HepG2 (cell line): ENCODE measurements around the gene OR2V2. TPM values are rescaled to one million over a fixed set of nuclear protein-coding genes. Genes with fewer than 3 reads are reported as not detected.

Experiments
- ATAC-seq: fragments of 200-7000 bp; cut with Tn5 transposase; 3 replicates; pipeline ENCODE4 v1.9.1; 2020; ENCODE audit warnings: mild to moderate bottlenecking, moderate library complexity
- BruUV-seq: library from RNA; stranded (reverse); fragments of 400-500 nt; replicated peaks from 2 replicates; lab custom pipeline; 2021; lab: Mats Ljungman, UMichigan
- CTCF ChIA-PET: fragments of 300-600 bp; formaldehyde crosslinking; extraction: SDS; loops from one replicate; lab custom pipeline; 2021; ENCODE audit warnings: low total read pairs, inconsistent platforms, low intra/inter-chr PET ratio; lab: Yijun Ruan, JAX
- POLR2A ChIA-PET: fragments of 350-600 bp; sonication (Branson Sonifier 250); formaldehyde crosslinking; loops from one replicate; lab custom pipeline; 2020; ENCODE audit warnings: antibody characterized with exemption, inconsistent platforms; lab: Yijun Ruan, JAX
- DNase-seq: peaks from one replicate; pipeline ENCODE4 v3.0.0-alpha.2; 2015; ENCODE audit warnings: low spot score
- FAIRE-seq: peaks from 3 replicates; lab custom pipeline; 2011; peaks lifted over from hg19 to GRCh38; lab: Jason Lieb, UNC
- H2AFZ ChIP-seq: one replicate; pipeline ENCODE4 v1.6.1; 2011; ENCODE audit warnings: low read length, inconsistent platforms
- H3K27ac ChIP-seq: fragments of 300-600 bp; 3 replicates; pipeline ENCODE4 v1.8.0; 2011; ENCODE audit warnings: mixed run types, mild to moderate bottlenecking, mixed read lengths, low read length, inconsistent platforms; ENCODE audit not compliant: insufficient read depth; ENCODE audit errors: extremely low read length
- H3K27me3 ChIP-seq, 2 experiments: fragments of 200-600 bp in 1 of 2; 2 replicates in 1 of 2; 3 replicates in 1 of 2; pipeline versions ENCODE4 v1.6.0 to v1.8.0; 2011; ENCODE audit warnings: low read length in 2 of 2, mild to moderate bottlenecking in 2 of 2, moderate library complexity in 2 of 2, inconsistent platforms in 1 of 2; ENCODE audit not compliant: insufficient read depth in 2 of 2, control insufficient read depth in 1 of 2
- H3K36me3 ChIP-seq, 2 experiments: fragments of 200-600 bp in 1 of 2; replicated peaks in 1 of 2; 2 replicates in 1 of 2; 3 replicates in 1 of 2; pipeline versions ENCODE4 v1.5.1 to v1.8.0; 2011; ENCODE audit warnings: low read length in 2 of 2, inconsistent platforms in 1 of 2; ENCODE audit not compliant: insufficient read depth in 2 of 2, control insufficient read depth in 1 of 2
- H3K4me1 ChIP-seq: 2 replicates; pipeline ENCODE4 v1.5.1; 2012; ENCODE audit warnings: low read length, inconsistent platforms; ENCODE audit not compliant: insufficient read depth
- H3K4me2 ChIP-seq: 2 replicates; pipeline ENCODE4 v1.6.0; 2011; ENCODE audit warnings: low read depth, low read length, inconsistent platforms
- H3K4me3 ChIP-seq, 3 experiments: fragments of 200-600 bp in 1 of 3; sonication (generic), shearing (Covaris generic) in 1 of 3; replicated peaks in 1 of 3; 2 replicates each; pipeline ENCODE4 v1.5.1; 2011 to 2016; ENCODE audit warnings: low read length in 3 of 3, inconsistent platforms in 2 of 3, low read depth in 2 of 3, mild to moderate bottlenecking in 2 of 3, control low read depth in 1 of 3, mixed read lengths in 1 of 3; ENCODE audit not compliant: insufficient read depth in 1 of 3
- H3K79me2 ChIP-seq: one replicate; pipeline ENCODE4 v1.6.1; 2011; ENCODE audit warnings: low read length, inconsistent platforms; ENCODE audit not compliant: insufficient read depth
- H3K9ac ChIP-seq: 2 replicates; pipeline ENCODE4 v1.6.0; 2011; ENCODE audit warnings: mild to moderate bottlenecking, low read depth, low read length, inconsistent platforms; ENCODE audit not compliant: insufficient read depth
- H3K9me3 ChIP-seq: 2 replicates; pipeline ENCODE4 v1.5.1; 2012; ENCODE audit warnings: mild to moderate bottlenecking, low read length
- H4K20me1 ChIP-seq: 2 replicates; pipeline ENCODE4 v1.6.0; 2011; ENCODE audit warnings: inconsistent platforms, mild to moderate bottlenecking, low read length, moderate library complexity; ENCODE audit not compliant: insufficient read depth
- DPF2 ChIP-seq: sonication (generic); formaldehyde crosslinking; IDR thresholded peaks from 2 replicates; pipeline ENCODE4 v1.4.0; 2020; ENCODE audit warnings: mild to moderate bottlenecking, low read depth, missing genetic modification reagents, borderline replicate concordance
- RBAK ChIP-seq: sonication (generic); formaldehyde crosslinking; IDR thresholded peaks from 2 replicates; pipeline ENCODE4 v1.5.1; 2020; ENCODE audit warnings: mild to moderate bottlenecking, missing genetic modification reagents
- ZNF296 ChIP-seq: sonication (generic); formaldehyde crosslinking; conservative IDR thresholded peaks from 2 replicates; pipeline ENCODE4 v1.5.0; 2020; ENCODE audit warnings: mild to moderate bottlenecking, missing genetic modification reagents
- ZNF614 ChIP-seq: IDR thresholded peaks from 2 replicates; pipeline ENCODE4 v1.6.1; 2018; ENCODE audit warnings: missing biosample characterization, missing genetic modification reagents, inconsistent platforms, borderline replicate concordance
- ZNF850 ChIP-seq: sonication (generic); formaldehyde crosslinking; conservative IDR thresholded peaks from 2 replicates; pipeline ENCODE4 v1.9.0; 2021; ENCODE audit warnings: mild to moderate bottlenecking, missing genetic modification reagents
- ZNF891 ChIP-seq: sonication (generic); formaldehyde crosslinking; IDR thresholded peaks from 2 replicates; pipeline ENCODE4 v1.5.0; 2020; ENCODE audit warnings: mild to moderate bottlenecking, missing genetic modification reagents
- WGBS: methylation state at CpG from one replicate; pipeline ENCODE4 v1.1.6; 2017; ENCODE audit warnings: low lambda C conversion rate; 5-methylcytosine and 5-hydroxymethylcytosine counted together
- in situ Hi-C: cut with HindIII; loops from 2 replicates; pipeline ENCODE4 v1.10.0; 2017; ENCODE audit warnings: low pct_unique_long_range_greater_than_20kb; ENCODE audit not compliant: extremely low pct_ligation_motif_present
- intact Hi-C: fragments of 100-400 bp; cut with micrococcal nuclease; formaldehyde crosslinking; loops from one replicate; pipeline ENCODE4 v1.10.0; 2022; ENCODE audit not compliant: unreplicated experiment
- polyA plus RNA-seq, 8 experiments: library from polyadenylated mRNA; depleted of rRNA in 3 of 8; stranded (reverse) in 7 of 8; unstranded in 1 of 8; fragments of >200 nt; fragmentation: Illumina TruSeq in 4 of 8; extraction: Trizol in 4 of 8; gene quantifications; 2 replicates each; pipeline versions ENCODE4 v1.2.1 to v1.2.3, GENCODE V29; 2011 to 2016; ENCODE audit warnings: low read depth in 4 of 8, missing spikeins in 1 of 8, mixed read lengths in 1 of 8; ENCODE audit not compliant: insufficient read depth in 1 of 8
- total RNA-seq, 5 experiments: library from RNA; depleted of rRNA; stranded (reverse); fragments of >200 nt; fragmentation: Illumina TruSeq; extraction: Trizol; gene quantifications; 2 replicates each; pipeline ENCODE4 v1.2.3, GENCODE V29; 2016; ENCODE audit warnings: low read depth in 1 of 5
- TF ChIP-seq, protein P1 (sequence below): sonication (generic); formaldehyde crosslinking; IDR thresholded peaks from 2 replicates; pipeline ENCODE4 v1.5.0; 2020; ENCODE audit warnings: mild to moderate bottlenecking, missing genetic modification reagents, moderate library complexity

Gene OR2V2
- total and polyA plus RNA-seq, 2 of the 13 experiments (the other 11 are each of a cell fraction or from before 2014, with no cell fraction given): not detected

GRCh38 chr5:181167814-181168488 is 20.6 kb downstream of the OR2V2 start:
- Histone ChIP-seq H3K27me3 (peaks cover 0 to 12% of the 10 kb centered on the region in 2 experiments; a peak in 1 of 5 replicates), H3K4me3 (peak overlapping the region; percentile 30 to 50 (median 38); a peak in 3 of 6 replicates), H3K4me2 (peak overlapping the region; percentile 96), H3K36me3 (no peaks in the 10 kb centered on the region), H3K27ac (no peak overlapping the region), H3K9ac (no peak overlapping the region), H2AFZ (no peak overlapping the region), H3K4me1 (peaks cover 49% of the 10 kb centered on the region), H4K20me1 (no peaks in the 10 kb centered on the region), H3K9me3 (no peaks in the 10 kb centered on the region), H3K79me2 (no peaks in the 10 kb centered on the region)
- CTCF ChIA-PET: no interaction called here
- DNase-seq (no peak), FAIRE-seq (no peak), ATAC-seq (no peak)
- WGBS: 19% methylated on average over 6 of the region's 11 CpGs
- no TSS peak for BruUV-seq
- in situ Hi-C loops (no loop called here), intact Hi-C loops (no loop called here)
- POLR2A ChIA-PET: no interaction called here
- no peak for TF ChIP-seq RBAK
- TF ChIP-seq, protein P1, sequence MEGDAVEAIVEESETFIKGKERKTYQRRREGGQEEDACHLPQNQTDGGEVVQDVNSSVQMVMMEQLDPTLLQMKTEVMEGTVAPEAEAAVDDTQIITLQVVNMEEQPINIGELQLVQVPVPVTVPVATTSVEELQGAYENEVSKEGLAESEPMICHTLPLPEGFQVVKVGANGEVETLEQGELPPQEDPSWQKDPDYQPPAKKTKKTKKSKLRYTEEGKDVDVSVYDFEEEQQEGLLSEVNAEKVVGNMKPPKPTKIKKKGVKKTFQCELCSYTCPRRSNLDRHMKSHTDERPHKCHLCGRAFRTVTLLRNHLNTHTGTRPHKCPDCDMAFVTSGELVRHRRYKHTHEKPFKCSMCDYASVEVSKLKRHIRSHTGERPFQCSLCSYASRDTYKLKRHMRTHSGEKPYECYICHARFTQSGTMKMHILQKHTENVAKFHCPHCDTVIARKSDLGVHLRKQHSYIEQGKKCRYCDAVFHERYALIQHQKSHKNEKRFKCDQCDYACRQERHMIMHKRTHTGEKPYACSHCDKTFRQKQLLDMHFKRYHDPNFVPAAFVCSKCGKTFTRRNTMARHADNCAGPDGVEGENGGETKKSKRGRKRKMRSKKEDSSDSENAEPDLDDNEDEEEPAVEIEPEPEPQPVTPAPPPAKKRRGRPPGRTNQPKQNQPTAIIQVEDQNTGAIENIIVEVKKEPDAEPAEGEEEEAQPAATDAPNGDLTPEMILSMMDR (CRISPR knock-in tag): peak; percentile 50

- ChIA-PET CTCF (no interaction called here), POLR2A (no interaction called here)
- Histone ChIP-seq H2AFZ (no peak overlapping the region), H3K79me2 (no peaks in the 10 kb centered on the region), H3K4me3 (peak overlapping the region; percentile 30 to 50 (median 38); a peak in 3 of 6 replicates), H3K4me2 (peak overlapping the region; percentile 96), H3K4me1 (peaks cover 51% of the 10 kb centered on the region), H3K27me3 (peaks cover 0 to 12% of the 10 kb centered on the region in 2 experiments; a peak in 1 of 5 replicates), H3K36me3 (no peaks in the 10 kb centered on the region), H3K9me3 (no peaks in the 10 kb centered on the region), H3K27ac (no peak overlapping the region), H3K9ac (no peak overlapping the region), H4K20me1 (no peaks in the 10 kb centered on the region)
- DNase-seq: no peak
- intact Hi-C loops (no loop called here), in situ Hi-C loops (no loop called here)
- BruUV-seq: no TSS peak
- WGBS: 45% methylated on average over 10 of the region's 14 CpGs
- no peak for FAIRE-seq
- no peak for ATAC-seq
- TF ChIP-seq ZNF850 (CRISPR knock-in tag) (no peak), ZNF891 (CRISPR knock-in tag) (no peak), DPF2 (no peak), ZNF614 (CRISPR knock-in tag) (no peak), ZNF296 (CRISPR knock-in tag) (no peak)
Observed at GRCh38 chr5:181168595-181169118, 21.3 kb downstream of the OR2V2 start.
